Measurements from ENCODE around the gene HCLS1.

GRCh38 chr3:121645054-121645453 is 15.6 kb downstream of the HCLS1 start:
- TF ChIP-seq CHD2 (IDR thresholded peaks at IDR 0.05; ENCODE audit: low read length, partially characterized antibody) (no peak), CTCF (IDR thresholded peaks at IDR 0.05) (no peak), SMC3 (IDR thresholded peaks at IDR 0.05; ENCODE audit: low read depth, low read length) (no peak), MXI1 (IDR thresholded peaks at IDR 0.05; ENCODE audit: low read depth, low read length) (no peak), POLR2AphosphoS5 (IDR thresholded peaks at IDR 0.05; ENCODE audit: low read depth, low read length) (no peak), TCF12 (IDR thresholded peaks at IDR 0.05) (no peak), NRF1 (IDR thresholded peaks at IDR 0.05; ENCODE audit: low read depth, low read length) (no peak), SIN3A (IDR thresholded peaks at IDR 0.05; ENCODE audit: borderline replicate concordance, low read depth, low read length) (no peak), NFIC (IDR thresholded peaks at IDR 0.05; ENCODE audit: borderline replicate concordance) (no peak), MAX (IDR thresholded peaks at IDR 0.05; ENCODE audit: low read depth) (no peak), EP300 (IDR thresholded peaks at IDR 0.05; ENCODE audit: borderline replicate concordance in 1 of 2, low read depth in 1 of 2, low read length in 1 of 2) (no peak), ELF1 (IDR thresholded peaks at IDR 0.05) (no peak)
